H1 (cell line): ENCODE data around the gene GNA12. TPM values are rescaled to one million over a fixed set of nuclear protein-coding genes. Genes with fewer than 3 reads are reported as not detected.

Source experiments
- CBX8 ChIP-seq: fragments of 300-800, 300-1000 bp; sonication (generic); IDR thresholded peaks from 2 replicates; pipeline ENCODE4 v1.7.1; 2016; ENCODE audit warnings: low read depth, low read length, borderline replicate concordance
- CTCF ChIP-seq, 3 experiments: IDR thresholded peaks; 1 replicate in 2 of 3; 2 replicates in 1 of 3; pipeline versions ENCODE4 v1.5.1 to v1.6.1; 2011; ENCODE audit warnings: low read length in 3 of 3, mild to moderate bottlenecking in 3 of 3, inconsistent platforms in 2 of 3, low read depth in 1 of 3, moderate library complexity in 1 of 3; ENCODE audit not compliant: insufficient read depth in 1 of 3; ENCODE audit errors: control extremely low read depth in 1 of 3
- FOSL1 ChIP-seq: IDR thresholded peaks from 2 replicates; pipeline ENCODE4 v1.6.1; 2011; ENCODE audit warnings: mild to moderate bottlenecking, low read depth, low read length, moderate library complexity; ENCODE audit not compliant: insufficient read depth
- TAF7 ChIP-seq: optimal IDR thresholded peaks from 2 replicates; pipeline ENCODE3; 2011; ENCODE audit warnings: low read depth, mild to moderate bottlenecking, inconsistent platforms, low read length, moderate library complexity, borderline replicate concordance
- polyA plus RNA-seq, 7 experiments: library from polyadenylated mRNA; depleted of rRNA in 3 of 7; stranded (reverse) in 5 of 7; unstranded in 2 of 7; fragments of >200 nt in 5 of 7; fragments of 200-250 nt in 2 of 7; gene quantifications; 1 replicate in 5 of 7; 2 replicates in 1 of 7; 4 replicates in 1 of 7; pipeline versions ENCODE4 v1.2.1 to v1.2.3, GENCODE V29; 2011 to 2013; ENCODE audit warnings: missing spikeins in 2 of 7, mixed read lengths in 2 of 7
- total RNA-seq: library from RNA; stranded (reverse); fragmentation: NEBNext Ultra II Directional; extraction: Animal tissue kit (Norgen Biotek cat#: 25700); gene quantifications from 2 replicates; pipeline ENCODE4 v1.2.1, GENCODE V29; 2021

GNA12 gene
- total and polyA plus RNA-seq, 2 of the 8 experiments (the other 6 are each of a cell fraction or from before 2014, with no cell fraction given): 96.5 to 109 TPM

- TF ChIP-seq TAF7: no peak
- TF ChIP-seq CTCF (IDR thresholded peaks at IDR 0.05; ENCODE audit: control extremely low read depth in 1 of 3, insufficient read depth in 1 of 3, low read depth in 1 of 3, low read length in 3 of 3): no peak
- no peak for TF ChIP-seq CBX8
- no peak for TF ChIP-seq FOSL1
Measured at GRCh38 chr7:2798669-2799068, 45.4 kb downstream of the GNA12 start (continued).
